Left ventricle myocardium superior (tissue), 1 donor: ENCODE results near the gene TMC1. TPM values are rescaled to one million over a fixed set of nuclear protein-coding genes. Genes with fewer than 3 reads are reported as not detected.
"Not testable (repeated sequence)": the region's sequence is repeated elsewhere in the genome, so short reads cannot be mapped to it uniquely, and the experiment has no call there.

Experiments
- ATAC-seq: fragments of 200-7000 bp; cut with Tn5 transposase; one replicate; pipeline ENCODE4 v1.9.1; 2020; ENCODE audit warnings: mild to moderate bottlenecking, moderate library complexity
- DNase-seq: peaks from one replicate; pipeline ENCODE4 v3.0.0-alpha.2; 2020
- intact Hi-C: fragments of 100-400 bp; cut with micrococcal nuclease; formaldehyde crosslinking; loops from one replicate; pipeline ENCODE4 v1.11.0; 2022
- total RNA-seq: library from RNA; stranded (reverse); fragmentation: NEBNext Ultra II Directional; extraction: Animal tissue kit (Norgen Biotek cat#: 25700); gene quantifications from one replicate; pipeline ENCODE4 v1.2.1, GENCODE V29; 2021
- donor health status: DM: no; HTN: yes; CAD: no; lungs with severe emphysema.

The TMC1 gene
- total RNA-seq, 1 donor from 2014 or later = not detected

GRCh38 chr9:72788966-72789735 lies 267.7 kb downstream of the TMC1 start:
- ATAC-seq (no peak), DNase-seq (no peak)
- intact Hi-C loops = no loop called here

GRCh38 chr9:72789885-72790284 lies 268.5 kb downstream of the TMC1 start:
- intact Hi-C loops = no loop called here
- no peak for ATAC-seq
- DNase-seq = no peak

GRCh38 chr9:72790989-72791388 lies 269.6 kb downstream of the TMC1 start:
- no peak for ATAC-seq
- intact Hi-C loops = no loop called here
- no peak for DNase-seq

- intact Hi-C loops = no loop called here
- DNase-seq (no peak), ATAC-seq (no peak)
These were observed 270.0 kb downstream of the TMC1 start for GRCh38 chr9:72791436-72791835.

GRCh38 chr9:72794946-72795345 lies 273.5 kb downstream of the TMC1 start:
- ATAC-seq = no peak
- intact Hi-C loops = no loop called here
- no peak for DNase-seq

GRCh38 chr9:72800328-72800994 lies 279.1 kb downstream of the TMC1 start:
- intact Hi-C loops = no loop called here
- DNase-seq = no peak
- no peak for ATAC-seq

- ATAC-seq (no peak), DNase-seq (no peak)
- intact Hi-C loops = no loop called here
These were observed 283.8 kb downstream of the TMC1 start for GRCh38 chr9:72805238-72805637.

GRCh38 chr9:72806313-72806809 lies 285.0 kb downstream of the TMC1 start:
- intact Hi-C loops, DNase-seq: not testable (repeated sequence)

GRCh38 chr9:72807765-72808445 lies 286.5 kb downstream of the TMC1 start:
- intact Hi-C loops = no loop called here
- ATAC-seq = no peak

More at GRCh38 chr9:72806313-72806809, 285.0 kb downstream of the TMC1 start:
- not testable (repeated sequence) for ATAC-seq

GRCh38 chr9:72808446-72808768 lies 287.0 kb downstream of the TMC1 start:
- ATAC-seq (no peak), DNase-seq (no peak)
- intact Hi-C loops = no loop called here

More at GRCh38 chr9:72807765-72808445, 286.5 kb downstream of the TMC1 start:
- no peak for DNase-seq

- ATAC-seq = no peak
- intact Hi-C loops = no loop called here
- DNase-seq = no peak
These were observed 288.2 kb downstream of the TMC1 start for GRCh38 chr9:72809586-72809985.

- ATAC-seq (peak; percentile 61), DNase-seq (no peak)
- intact Hi-C loops = no loop called here
These were observed 291.2 kb downstream of the TMC1 start for GRCh38 chr9:72812559-72813111.

GRCh38 chr9:72813544-72813943 lies 292.1 kb downstream of the TMC1 start:
- no peak for DNase-seq
- intact Hi-C loops = no loop called here
- ATAC-seq = no peak

GRCh38 chr9:72814083-72814597 lies 292.7 kb downstream of the TMC1 start:
- DNase-seq (no peak), ATAC-seq (peak; percentile 52)
- intact Hi-C loops = no loop called here

GRCh38 chr9:72816666-72817065 lies 295.3 kb downstream of the TMC1 start:
- intact Hi-C loops = no loop called here
- ATAC-seq = no peak
- DNase-seq = no peak

- DNase-seq = no peak
- intact Hi-C loops = no loop called here
- ATAC-seq = no peak
These were observed 296.0 kb downstream of the TMC1 start for GRCh38 chr9:72817413-72817812.

GRCh38 chr9:72818385-72818784 lies 297.0 kb downstream of the TMC1 start:
- no peak for ATAC-seq
- intact Hi-C loops = no loop called here

GRCh38 chr9:72823971-72824370 lies 302.6 kb downstream of the TMC1 start:
- ATAC-seq = no peak
- no peak for DNase-seq
- intact Hi-C loops = loop anchor here (5.0 kb wide), 2 partner anchors 532 to 552 kb away; no protein-coding TSS in a partner anchor

More at GRCh38 chr9:72818385-72818784, 297.0 kb downstream of the TMC1 start:
- no peak for DNase-seq
